Activated naive CD4-positive, alpha-beta T cell treated with anti-CD3 and anti-CD28 coated beads, Interleukin-2, amount 10 ng/mL, durations not matched to agents 7 days and 5 days (primary cell): ENCODE results near the gene SPECC1.
"Not testable (repeated sequence)": the region's sequence is repeated elsewhere in the genome, so short reads cannot be mapped to it uniquely, and the experiment has no call there.

Source experiments
- CTCF ChIA-PET: fragments of 350-600 bp; sonication (Branson Sonifier 250); formaldehyde crosslinking; loops from one replicate; lab custom pipeline; 2021; ENCODE audit warnings: antibody characterized with exemption; lab: Charles Lee
- DNase-seq: peaks from one replicate; pipeline ENCODE4 v3.0.0-alpha.2; 2020
- H3K27ac Mint-ChIP-seq: one replicate; pipeline ENCODE4 v1.8.0; 2021; ENCODE audit warnings: mild to moderate bottlenecking, moderate library complexity, mixed read lengths
- H3K27me3 Mint-ChIP-seq: one replicate; pipeline ENCODE4 v1.8.0; 2021; ENCODE audit warnings: mild to moderate bottlenecking, mixed read lengths
- H3K36me3 Mint-ChIP-seq: one replicate; pipeline ENCODE4 v1.8.0; 2021; ENCODE audit warnings: mixed read lengths
- H3K4me1 Mint-ChIP-seq: one replicate; pipeline ENCODE4 v1.8.0; 2021; ENCODE audit warnings: mixed read lengths
- H3K4me3 Mint-ChIP-seq: one replicate; pipeline ENCODE4 v1.8.0; 2021; ENCODE audit warnings: mild to moderate bottlenecking, moderate library complexity, mixed read lengths
- H3K9me3 Mint-ChIP-seq: one replicate; pipeline ENCODE4 v1.8.0; 2021; ENCODE audit warnings: mixed read lengths

The SPECC1 gene, protein sequence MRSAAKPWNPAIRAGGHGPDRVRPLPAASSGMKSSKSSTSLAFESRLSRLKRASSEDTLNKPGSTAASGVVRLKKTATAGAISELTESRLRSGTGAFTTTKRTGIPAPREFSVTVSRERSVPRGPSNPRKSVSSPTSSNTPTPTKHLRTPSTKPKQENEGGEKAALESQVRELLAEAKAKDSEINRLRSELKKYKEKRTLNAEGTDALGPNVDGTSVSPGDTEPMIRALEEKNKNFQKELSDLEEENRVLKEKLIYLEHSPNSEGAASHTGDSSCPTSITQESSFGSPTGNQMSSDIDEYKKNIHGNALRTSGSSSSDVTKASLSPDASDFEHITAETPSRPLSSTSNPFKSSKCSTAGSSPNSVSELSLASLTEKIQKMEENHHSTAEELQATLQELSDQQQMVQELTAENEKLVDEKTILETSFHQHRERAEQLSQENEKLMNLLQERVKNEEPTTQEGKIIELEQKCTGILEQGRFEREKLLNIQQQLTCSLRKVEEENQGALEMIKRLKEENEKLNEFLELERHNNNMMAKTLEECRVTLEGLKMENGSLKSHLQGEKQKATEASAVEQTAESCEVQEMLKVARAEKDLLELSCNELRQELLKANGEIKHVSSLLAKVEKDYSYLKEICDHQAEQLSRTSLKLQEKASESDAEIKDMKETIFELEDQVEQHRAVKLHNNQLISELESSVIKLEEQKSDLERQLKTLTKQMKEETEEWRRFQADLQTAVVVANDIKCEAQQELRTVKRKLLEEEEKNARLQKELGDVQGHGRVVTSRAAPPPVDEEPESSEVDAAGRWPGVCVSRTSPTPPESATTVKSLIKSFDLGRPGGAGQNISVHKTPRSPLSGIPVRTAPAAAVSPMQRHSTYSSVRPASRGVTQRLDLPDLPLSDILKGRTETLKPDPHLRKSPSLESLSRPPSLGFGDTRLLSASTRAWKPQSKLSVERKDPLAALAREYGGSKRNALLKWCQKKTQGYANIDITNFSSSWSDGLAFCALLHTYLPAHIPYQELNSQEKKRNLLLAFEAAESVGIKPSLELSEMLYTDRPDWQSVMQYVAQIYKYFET

GRCh38 chr17:20009302-20010098, at the start of gene SPECC1:
Gene SPECC1 (plus strand): TSS chr17:20009359. CDS start chr17:20096652, 87,293 bp downstream.
- no peak within 1 kb of the TSS for H3K27ac Mint-ChIP-seq
- H3K9me3 Mint-ChIP-seq = no peaks in the 10 kb centered on the region
- CTCF ChIA-PET = interaction anchor here (0.8 to 2.9 kb wide), 8 partner anchors 11 to 217 kb away, joined by 3 to 14 read pairs (median 4); partner anchors contain the start of gene AKAP10
- H3K4me1 Mint-ChIP-seq = peaks cover 17% of the 10 kb centered on the region
- DNase-seq = peak; percentile 87
- peak within 1 kb of the TSS; percentile 77 for H3K4me3 Mint-ChIP-seq
- H3K36me3 Mint-ChIP-seq = no peaks in the 10 kb centered on the region
- peaks cover 68% of the 10 kb centered on the region for H3K27me3 Mint-ChIP-seq

- H3K27me3 Mint-ChIP-seq, CTCF ChIA-PET, H3K27ac Mint-ChIP-seq, H3K9me3 Mint-ChIP-seq, DNase-seq, H3K4me3 Mint-ChIP-seq: not testable (repeated sequence)
- Mint-ChIP-seq H3K36me3 (peaks cover 33% of the 10 kb centered on the region), H3K4me1 (peaks cover 22% of the 10 kb centered on the region)
Measured at GRCh38 chr17:19962954-19963353, 46.2 kb upstream of the SPECC1 start.

DNA sequence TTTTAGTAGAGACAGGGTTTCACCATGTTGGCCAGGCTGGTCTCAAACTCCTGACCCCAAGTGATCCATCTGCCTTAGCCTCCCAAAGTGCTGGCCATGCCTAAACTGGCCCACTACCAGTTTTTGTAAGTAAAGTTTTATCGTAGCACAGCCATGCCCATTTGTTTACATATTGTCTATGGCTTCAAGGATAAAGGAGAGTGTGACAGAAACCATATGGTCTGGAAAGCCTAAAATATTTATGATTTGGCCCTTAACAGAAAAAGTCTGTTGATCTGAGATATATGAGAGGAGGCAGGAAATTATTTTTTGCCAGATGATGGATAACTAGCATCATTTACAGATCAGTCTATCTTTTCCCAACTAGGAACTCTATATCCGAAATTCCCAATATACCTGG, 36.0 kb upstream of the SPECC1 start:
- no peaks in the 10 kb centered on the region for H3K9me3 Mint-ChIP-seq
- H3K36me3 Mint-ChIP-seq = peaks cover 52% of the 10 kb centered on the region
- H3K4me3 Mint-ChIP-seq = no peak overlapping the region
- CTCF ChIA-PET = no interaction called here
- no peak for DNase-seq
- H3K27me3 Mint-ChIP-seq = no peaks in the 10 kb centered on the region
- peaks cover 55% of the 10 kb centered on the region for H3K4me1 Mint-ChIP-seq
- no peak overlapping the region for H3K27ac Mint-ChIP-seq

GRCh38 chr17:19975601-19976000, 33.6 kb upstream of the SPECC1 start:
- Mint-ChIP-seq H3K9me3 (peaks cover 6% of the 10 kb centered on the region), H3K4me3 (peak overlapping the region; percentile 33)
- CTCF ChIA-PET = no interaction called here

DNA sequence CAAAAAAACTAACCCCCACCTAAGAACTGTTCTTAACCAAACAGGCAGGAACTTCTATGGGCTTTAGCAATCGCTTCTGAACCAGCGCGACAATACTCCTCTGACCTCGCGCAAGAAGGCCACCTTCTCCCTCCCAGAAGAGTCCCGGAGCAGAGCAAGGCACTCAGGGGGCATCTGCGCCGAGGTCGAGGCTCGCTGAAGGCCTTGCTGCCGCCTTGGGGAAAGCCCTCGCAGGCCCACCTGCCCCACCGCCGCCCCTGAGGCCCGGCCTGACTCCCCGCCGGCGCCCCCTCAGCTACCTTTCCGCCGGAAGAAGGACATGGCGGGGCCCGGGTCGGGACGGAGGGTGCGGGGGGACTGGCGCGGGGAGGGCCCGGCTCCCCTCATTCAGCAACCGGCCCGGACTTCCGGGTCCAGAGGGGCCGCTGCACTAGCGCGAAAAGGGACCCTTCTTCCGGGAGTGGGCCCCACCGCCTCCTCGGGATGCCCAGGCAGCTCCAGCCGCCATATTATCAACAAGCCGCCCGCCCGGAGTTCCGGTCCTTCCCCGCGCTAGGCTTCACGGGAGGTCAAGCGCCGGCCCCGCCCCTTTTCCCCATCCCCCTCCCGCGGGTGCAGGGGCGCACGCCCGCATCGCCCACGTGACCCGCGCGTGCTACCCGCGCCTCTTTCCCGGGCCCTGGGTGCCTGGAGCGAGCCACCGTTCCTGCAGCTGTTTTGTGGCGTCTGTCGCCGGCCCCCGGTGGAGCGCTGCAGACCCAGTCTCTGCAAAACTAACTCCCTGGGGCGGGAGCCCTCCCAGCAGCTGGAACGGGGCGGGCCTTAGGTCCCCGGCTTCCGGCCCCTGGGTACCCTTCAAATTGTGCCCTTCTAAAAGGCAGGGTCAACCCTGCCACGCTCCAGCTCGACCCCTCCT, 31.6 kb upstream of the SPECC1 start, which contains the start of gene AKAP10:
TSS of gene AKAP10 (minus strand) at position 536 of the 916 bp plus-strand sequence. CDS start at position 387, 149 bp downstream.
- Mint-ChIP-seq H3K4me3 (peak within 1 kb of the TSS; percentile 95), H3K27ac (peak within 1 kb of the TSS; percentile 94), H3K4me1 (peaks cover 50% of the 10 kb centered on the region), H3K36me3 (peaks cover 33% of the 10 kb centered on the region), H3K27me3 (no peaks in the 10 kb centered on the region), H3K9me3 (peaks cover 6% of the 10 kb centered on the region)
- DNase-seq = peak; percentile 96
- CTCF ChIA-PET = interaction anchor here (1.1 to 1.3 kb wide), 2 partner anchors 23 to 31 kb away, joined by 3 to 7 read pairs; partner anchors contain the start of gene SPECC1

More at GRCh38 chr17:19975601-19976000, 33.6 kb upstream of the SPECC1 start:
- peaks cover 40% of the 10 kb centered on the region for H3K36me3 Mint-ChIP-seq
- H3K4me1 Mint-ChIP-seq = peaks cover 57% of the 10 kb centered on the region
- no peaks in the 10 kb centered on the region for H3K27me3 Mint-ChIP-seq
- peak overlapping the region; percentile 12 for H3K27ac Mint-ChIP-seq
- no peak for DNase-seq

GRCh38 chr17:19978209-19978802, 30.9 kb upstream of the SPECC1 start:
- Mint-ChIP-seq H3K4me1 (peaks cover 43% of the 10 kb centered on the region), H3K27me3 (peaks cover 3% of the 10 kb centered on the region), H3K4me3 (peak overlapping the region; percentile 95), H3K36me3 (peaks cover 30% of the 10 kb centered on the region), H3K9me3 (peaks cover 6% of the 10 kb centered on the region), H3K27ac (peak overlapping the region; percentile 94)
- DNase-seq = peak; percentile 48
- CTCF ChIA-PET = interaction anchor here (1.1 to 1.3 kb wide), 2 partner anchors 22 to 30 kb away, joined by 3 to 7 read pairs; partner anchors contain the start of gene SPECC1

DNA sequence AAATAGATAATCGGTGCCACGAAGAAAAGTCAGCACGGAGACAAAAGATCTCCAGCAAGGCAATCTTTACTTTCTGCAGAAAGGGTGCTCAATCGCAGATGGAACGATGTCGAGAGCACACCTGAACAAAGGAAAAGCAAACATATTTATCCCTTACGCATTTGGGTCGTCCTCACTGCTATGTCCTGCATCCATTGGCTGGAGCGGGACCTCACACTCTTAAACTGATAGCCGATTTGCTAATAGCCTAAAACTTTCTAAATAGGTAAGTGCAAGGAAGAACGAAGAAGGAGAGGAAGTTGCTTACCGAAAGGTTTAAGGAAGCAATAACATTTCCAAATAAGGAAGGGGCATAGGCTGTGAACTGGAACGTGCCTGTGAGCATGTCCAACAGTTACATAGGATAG, 30.4 kb upstream of the SPECC1 start:
- Mint-ChIP-seq H3K9me3 (peaks cover 6% of the 10 kb centered on the region), H3K4me1 (peaks cover 38% of the 10 kb centered on the region), H3K27me3 (peaks cover 3% of the 10 kb centered on the region), H3K4me3 (peak overlapping the region; percentile 95), H3K36me3 (peaks cover 27% of the 10 kb centered on the region), H3K27ac (peak overlapping the region; percentile 94)
- no peak for DNase-seq
- CTCF ChIA-PET = interaction anchor here (1.1 to 1.3 kb wide), 2 partner anchors 22 to 30 kb away, joined by 3 to 7 read pairs; partner anchors contain the start of gene SPECC1

DNA sequence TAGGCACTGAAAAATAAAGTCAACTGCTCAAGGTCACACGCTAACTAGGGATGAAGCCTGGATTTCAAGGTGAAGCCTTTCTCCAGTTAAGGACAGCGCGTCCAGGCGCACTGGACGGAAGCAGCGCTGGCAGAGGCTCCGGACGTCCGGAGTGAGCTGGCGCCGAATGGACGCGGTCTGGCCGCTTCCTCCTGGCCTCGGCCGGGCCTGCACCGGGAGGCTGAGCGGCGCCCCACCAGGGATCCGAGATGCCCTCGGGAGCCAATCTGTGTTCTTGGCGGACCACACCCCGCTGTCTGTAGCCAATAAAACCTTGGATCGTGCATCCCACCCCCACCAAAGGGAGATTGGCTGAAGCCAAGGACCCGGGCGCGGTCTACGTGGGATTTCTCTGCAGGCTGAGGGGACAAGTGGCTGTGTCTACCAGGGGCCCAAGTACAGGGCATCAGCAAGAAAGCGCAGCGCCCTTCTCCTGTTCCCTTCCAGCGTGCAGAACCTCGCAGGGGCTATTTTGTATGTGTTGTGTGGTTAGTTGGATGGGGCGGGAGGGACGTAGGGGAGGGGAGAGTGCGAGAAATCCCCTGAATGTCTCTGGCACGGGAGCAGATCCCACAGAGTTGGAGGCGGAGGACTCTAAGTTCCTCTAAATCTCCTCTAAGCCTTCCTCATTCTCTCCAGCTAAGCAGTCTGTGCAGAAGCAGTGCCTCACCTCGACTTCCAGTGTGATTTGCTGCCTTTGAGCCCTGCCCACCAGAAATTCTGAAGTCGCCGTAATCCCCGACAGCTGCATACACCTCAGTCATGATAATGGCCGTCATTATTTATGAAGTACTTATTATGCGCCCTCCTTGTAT, 29.0 kb upstream of the SPECC1 start:
- no peak for DNase-seq
- Mint-ChIP-seq H3K27me3 (peaks cover 3% of the 10 kb centered on the region), H3K4me1 (peaks cover 28% of the 10 kb centered on the region), H3K9me3 (peaks cover 6% of the 10 kb centered on the region), H3K4me3 (no peak overlapping the region), H3K36me3 (peaks cover 18% of the 10 kb centered on the region), H3K27ac (no peak overlapping the region)
- CTCF ChIA-PET = no interaction called here

DNA sequence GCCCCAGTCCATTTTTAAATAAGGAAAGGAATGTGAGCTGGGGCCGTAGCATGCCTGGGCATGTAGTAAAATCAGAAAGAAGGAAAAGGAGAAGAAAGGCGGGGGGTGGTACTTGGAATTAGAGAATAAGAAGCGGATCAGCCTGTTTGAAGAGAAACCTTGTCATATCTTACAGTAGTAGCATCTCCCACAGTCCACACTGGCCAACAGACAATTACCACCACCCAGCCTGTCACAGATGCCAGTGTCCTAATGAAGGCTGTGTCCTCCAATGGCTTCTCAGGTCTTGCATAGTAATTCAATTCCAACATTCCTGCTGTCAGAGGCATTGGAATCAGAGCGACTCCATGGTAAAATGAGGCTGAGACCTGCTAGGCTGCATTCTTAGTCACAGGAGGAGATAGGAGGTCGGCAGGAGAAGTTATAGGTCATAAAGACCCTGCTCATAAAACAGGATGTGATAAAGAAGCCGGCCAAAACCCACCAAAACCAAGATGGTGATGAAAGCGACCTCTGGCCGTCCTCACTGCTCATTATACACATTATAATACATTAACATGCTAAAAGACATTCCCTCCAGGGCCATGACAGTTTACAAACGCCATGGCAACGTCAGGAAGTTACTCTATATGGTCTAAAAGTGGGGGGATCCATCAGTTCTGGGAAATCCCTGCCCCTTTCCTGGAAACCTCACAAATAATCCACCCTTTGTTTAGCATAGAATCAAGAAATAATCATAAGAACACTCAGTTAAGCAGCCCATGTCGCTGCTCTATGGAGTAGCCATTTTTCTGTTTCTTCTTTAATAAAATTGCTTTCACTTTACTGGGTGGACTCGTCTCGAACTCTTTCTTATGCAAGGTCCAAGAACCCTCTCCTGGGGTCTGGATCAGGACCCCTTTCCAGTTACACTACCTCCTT, 22.0 kb upstream of the SPECC1 start:
- Mint-ChIP-seq H3K9me3 (no peaks in the 10 kb centered on the region), H3K27me3 (peaks cover 27% of the 10 kb centered on the region), H3K4me3 (no peak overlapping the region), H3K4me1 (no peaks in the 10 kb centered on the region), H3K27ac (no peak overlapping the region), H3K36me3 (no peaks in the 10 kb centered on the region)
- CTCF ChIA-PET = no interaction called here
- DNase-seq = no peak

GRCh38 chr17:19987897-19988296, 21.3 kb upstream of the SPECC1 start:
- H3K27me3 Mint-ChIP-seq = peaks cover 32% of the 10 kb centered on the region
- H3K9me3 Mint-ChIP-seq = no peaks in the 10 kb centered on the region
- H3K27ac Mint-ChIP-seq = no peak overlapping the region
- H3K4me3 Mint-ChIP-seq = no peak overlapping the region
- H3K4me1 Mint-ChIP-seq = no peaks in the 10 kb centered on the region
- DNase-seq = no peak
- no peaks in the 10 kb centered on the region for H3K36me3 Mint-ChIP-seq
- CTCF ChIA-PET = interaction anchor here (0.9 kb wide), 1 partner anchor 129 kb away, joined by 3 read pairs; no protein-coding TSS in a partner anchor
